Keratinocyte (primary cell): ENCODE results near the gene WWC1. TPM values are rescaled to one million over a fixed set of nuclear protein-coding genes. Genes with fewer than 3 reads are reported as not detected.

Experiments used
- DNase-seq: peaks from one replicate; pipeline ENCODE4 v3.0.0-alpha.2; 2011; ENCODE audit warnings: low read depth, missing footprints, low spot score
- FAIRE-seq: peaks from 2 replicates; lab custom pipeline; 2011; peaks lifted over from hg19 to GRCh38; lab: Jason Lieb, UNC
- H2AFZ ChIP-seq: 2 replicates; pipeline ENCODE4 v1.6.0; 2012; ENCODE audit warnings: low read length, control low read depth, inconsistent platforms; ENCODE audit not compliant: control insufficient read depth
- H3K27ac ChIP-seq: 2 replicates; pipeline ENCODE4 v1.5.1; 2011; ENCODE audit warnings: low read length; ENCODE audit not compliant: control insufficient read depth, insufficient read depth
- H3K27me3 ChIP-seq: 3 replicates; pipeline ENCODE4 v1.6.0; 2011; ENCODE audit warnings: low read length; ENCODE audit not compliant: control insufficient read depth, insufficient read depth; ENCODE audit errors: extremely low read depth
- H3K36me3 ChIP-seq, 2 experiments: 2 replicates in 1 of 2; 3 replicates in 1 of 2; pipeline ENCODE4 v1.5.1; 2011; ENCODE audit warnings: low read length in 2 of 2, mild to moderate bottlenecking in 1 of 2; ENCODE audit not compliant: control insufficient read depth in 2 of 2, insufficient read depth in 2 of 2; ENCODE audit errors: extremely low read depth in 1 of 2
- H3K4me1 ChIP-seq: 3 replicates; pipeline ENCODE4 v1.5.1; 2011; ENCODE audit warnings: low read length; ENCODE audit not compliant: control insufficient read depth, insufficient read depth; ENCODE audit errors: extremely low read depth
- H3K4me2 ChIP-seq: 3 replicates; pipeline ENCODE4 v1.6.0; 2011; ENCODE audit warnings: low read depth, low read length; ENCODE audit not compliant: control insufficient read depth, insufficient read depth; ENCODE audit errors: extremely low read depth
- H3K4me3 ChIP-seq, 3 experiments: fragments of 200-600 bp in 1 of 3; sonication (generic) in 1 of 3; 2 replicates in 2 of 3; 3 replicates in 1 of 3; pipeline ENCODE4 v1.5.1; 2011 to 2016; ENCODE audit warnings: low read length in 3 of 3, mild to moderate bottlenecking in 3 of 3, control low read depth in 2 of 3, inconsistent platforms in 1 of 3, low read depth in 1 of 3, mixed read lengths in 1 of 3, mixed run types in 1 of 3, moderate library complexity in 1 of 3; ENCODE audit not compliant: control insufficient read depth in 2 of 3, insufficient read depth in 2 of 3; ENCODE audit errors: extremely low read depth in 1 of 3
- H3K79me2 ChIP-seq: 2 replicates; pipeline ENCODE4 v1.6.0; 2012; ENCODE audit warnings: low read length; ENCODE audit not compliant: control insufficient read depth, insufficient read depth
- H3K9ac ChIP-seq: 3 replicates; pipeline ENCODE4 v1.6.0; 2011; ENCODE audit warnings: low read length; ENCODE audit not compliant: control insufficient read depth, insufficient read depth; ENCODE audit errors: extremely low read depth
- H3K9me1 ChIP-seq: 3 replicates; pipeline ENCODE4 v1.6.0; 2011; ENCODE audit warnings: low read length; ENCODE audit not compliant: control insufficient read depth, insufficient read depth; ENCODE audit errors: extremely low read depth
- H3K9me3 ChIP-seq: 2 replicates; pipeline ENCODE4 v1.5.1; 2012; ENCODE audit warnings: low read depth, low read length; ENCODE audit not compliant: control insufficient read depth
- H4K20me1 ChIP-seq: 3 replicates; pipeline ENCODE4 v1.6.0; 2011; ENCODE audit warnings: low read length; ENCODE audit not compliant: control insufficient read depth, insufficient read depth; ENCODE audit errors: extremely low read depth
- EZH2 ChIP-seq: IDR thresholded peaks from one replicate; pipeline ENCODE4 v1.6.1; 2012; ENCODE audit warnings: inconsistent platforms, mild to moderate bottlenecking, low read length, moderate library complexity
- dilution Hi-C: fragments of 300-500 bp; cut with MboI; formaldehyde crosslinking; loops from one replicate; pipeline ENCODE4 v1.7.0; 2020; ENCODE audit warnings: low sequenced_read_pairs; ENCODE audit not compliant: extremely low pct_ligation_motif_present
- polyA plus RNA-seq, 5 experiments: library from polyadenylated mRNA; depleted of rRNA in 3 of 5; stranded (reverse) in 3 of 5; stranded (forward) in 1 of 5; unstranded in 1 of 5; fragments of >200 nt; gene quantifications; 1 replicate in 1 of 5; 2 replicates in 3 of 5; 3 replicates in 1 of 5; pipeline versions ENCODE4 v1.2.1 to v1.2.3, GENCODE V29; 2011 to 2012; ENCODE audit warnings: missing spikeins in 2 of 5, low read depth in 1 of 5, low replicate concordance in 1 of 5
- TF ChIP-seq, protein P1 (sequence below), 3 experiments: IDR thresholded peaks in 1 of 3; conservative IDR thresholded peaks in 1 of 3; optimal IDR thresholded peaks in 1 of 3; 2 replicates in 2 of 3; 3 replicates in 1 of 3; pipeline versions ENCODE3 to v1.5.1; 2011; ENCODE audit warnings: low read length in 3 of 3, mild to moderate bottlenecking in 3 of 3, moderate library complexity in 2 of 3, control low read depth in 1 of 3, inconsistent platforms in 1 of 3; ENCODE audit not compliant: insufficient read depth in 2 of 3; ENCODE audit errors: extremely low read depth in 1 of 3

WWC1 gene
- polyA plus RNA-seq, 1 donor (not counting 4 experiments of a cell fraction or from before 2014, with no cell fraction given), result 19.8 TPM

DNA sequence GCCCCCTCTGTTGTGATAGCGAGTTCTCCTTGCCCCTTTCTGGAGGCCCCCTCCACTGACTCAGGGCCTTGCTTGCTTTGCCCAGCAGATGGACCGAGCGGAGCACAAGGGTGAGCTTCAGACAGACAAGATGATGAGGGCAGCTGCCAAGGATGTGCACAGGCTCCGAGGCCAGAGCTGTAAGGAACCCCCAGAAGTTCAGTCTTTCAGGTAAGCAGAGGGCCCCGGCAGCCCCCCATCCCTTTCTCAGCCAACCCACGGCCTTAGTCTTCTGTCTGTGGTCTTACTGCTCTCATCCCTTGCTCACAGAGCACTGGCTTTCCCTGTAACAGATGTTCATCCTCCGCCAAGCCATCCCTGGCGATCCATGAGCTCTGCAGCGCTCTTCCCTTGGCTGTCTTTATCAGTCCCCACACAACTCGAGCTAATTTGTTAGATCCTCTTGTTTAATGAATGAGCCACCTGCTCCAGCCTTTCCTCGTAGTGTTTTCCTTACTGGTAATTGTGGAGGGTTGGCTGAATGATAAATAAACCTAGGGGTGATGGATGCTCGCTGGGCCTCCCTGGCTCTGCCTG, 176.4 kb downstream of the WWC1 start:
- Histone ChIP-seq H3K4me2 (no peak overlapping the region), H3K9me1 (no peaks in the 10 kb centered on the region), H4K20me1 (peaks cover 4% of the 10 kb centered on the region), H2AFZ (no peak overlapping the region), H3K36me3 (peaks cover 26 to 49% of the 10 kb centered on the region in 2 experiments), H3K27ac (no peak overlapping the region), H3K9ac (no peak overlapping the region), H3K4me3 (no peak overlapping the region), H3K27me3 (no peaks in the 10 kb centered on the region), H3K4me1 (peaks cover 12% of the 10 kb centered on the region), H3K9me3 (no peaks in the 10 kb centered on the region), H3K79me2 (no peaks in the 10 kb centered on the region)
- no peak for FAIRE-seq
- dilution Hi-C loops, result no loop called here
- TF ChIP-seq EZH2, result no peak
- TF ChIP-seq, protein P1, sequence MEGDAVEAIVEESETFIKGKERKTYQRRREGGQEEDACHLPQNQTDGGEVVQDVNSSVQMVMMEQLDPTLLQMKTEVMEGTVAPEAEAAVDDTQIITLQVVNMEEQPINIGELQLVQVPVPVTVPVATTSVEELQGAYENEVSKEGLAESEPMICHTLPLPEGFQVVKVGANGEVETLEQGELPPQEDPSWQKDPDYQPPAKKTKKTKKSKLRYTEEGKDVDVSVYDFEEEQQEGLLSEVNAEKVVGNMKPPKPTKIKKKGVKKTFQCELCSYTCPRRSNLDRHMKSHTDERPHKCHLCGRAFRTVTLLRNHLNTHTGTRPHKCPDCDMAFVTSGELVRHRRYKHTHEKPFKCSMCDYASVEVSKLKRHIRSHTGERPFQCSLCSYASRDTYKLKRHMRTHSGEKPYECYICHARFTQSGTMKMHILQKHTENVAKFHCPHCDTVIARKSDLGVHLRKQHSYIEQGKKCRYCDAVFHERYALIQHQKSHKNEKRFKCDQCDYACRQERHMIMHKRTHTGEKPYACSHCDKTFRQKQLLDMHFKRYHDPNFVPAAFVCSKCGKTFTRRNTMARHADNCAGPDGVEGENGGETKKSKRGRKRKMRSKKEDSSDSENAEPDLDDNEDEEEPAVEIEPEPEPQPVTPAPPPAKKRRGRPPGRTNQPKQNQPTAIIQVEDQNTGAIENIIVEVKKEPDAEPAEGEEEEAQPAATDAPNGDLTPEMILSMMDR (optimal IDR thresholded peaks at IDR 0.05 in 1 of 3, IDR thresholded peaks at IDR 0.05 in 1 of 3, conservative IDR thresholded peaks at IDR 0.05 in 1 of 3; ENCODE audit: extremely low read depth in 1 of 3, insufficient read depth in 2 of 3, low read length in 3 of 3), result no peak
- DNase-seq, result no peak

DNA sequence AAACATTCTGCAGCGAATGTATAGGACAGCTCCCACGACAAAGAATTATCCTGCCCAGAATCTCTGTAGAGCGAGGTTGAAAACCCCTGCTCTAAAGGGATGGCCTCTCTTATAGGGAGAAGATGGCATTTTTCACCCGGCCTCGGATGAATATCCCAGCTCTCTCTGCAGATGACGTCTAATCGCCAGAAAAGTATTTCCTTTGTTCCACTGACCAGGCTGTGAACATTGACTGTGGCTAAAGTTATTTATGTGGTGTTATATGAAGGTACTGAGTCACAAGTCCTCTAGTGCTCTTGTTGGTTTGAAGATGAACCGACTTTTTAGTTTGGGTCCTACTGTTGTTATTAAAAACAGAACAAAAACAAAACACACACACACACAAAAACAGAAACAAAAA, 177.4 kb downstream of the WWC1 start:
- Histone ChIP-seq H3K27me3 (no peaks in the 10 kb centered on the region), H3K27ac (no peak overlapping the region), H3K9me3 (no peaks in the 10 kb centered on the region), H2AFZ (no peak overlapping the region), H3K9ac (no peak overlapping the region), H3K4me3 (no peak overlapping the region), H3K36me3 (peaks cover 31 to 47% of the 10 kb centered on the region in 2 experiments), H3K4me2 (no peak overlapping the region), H3K4me1 (peaks cover 12% of the 10 kb centered on the region), H3K9me1 (no peaks in the 10 kb centered on the region), H3K79me2 (no peaks in the 10 kb centered on the region), H4K20me1 (peaks cover 4% of the 10 kb centered on the region)
- FAIRE-seq, result no peak
- no peak for TF ChIP-seq EZH2
- DNase-seq, result no peak
- dilution Hi-C loops, result no loop called here

DNA sequence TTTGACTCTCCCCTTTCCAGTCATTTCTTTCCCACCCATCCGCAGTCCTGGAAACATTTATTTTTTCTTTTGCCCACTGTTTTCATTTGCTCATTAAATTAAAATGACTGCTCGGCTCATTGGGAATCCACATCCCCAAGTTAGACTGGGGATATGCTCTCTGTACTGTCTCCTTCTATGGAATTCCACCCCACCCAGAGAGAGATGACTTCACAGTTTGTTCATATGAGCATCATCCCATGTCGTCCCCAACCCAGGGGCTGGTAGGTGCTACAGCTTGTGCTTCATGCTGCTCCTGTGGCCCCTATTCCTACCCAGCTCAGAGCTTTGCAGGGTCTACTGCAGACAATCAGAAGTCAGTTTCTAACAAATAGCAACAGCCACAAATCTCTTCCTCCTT, 178.4 kb downstream of the WWC1 start:
- TF ChIP-seq, protein P1 (optimal IDR thresholded peaks at IDR 0.05 in 1 of 3, IDR thresholded peaks at IDR 0.05 in 1 of 3, conservative IDR thresholded peaks at IDR 0.05 in 1 of 3; ENCODE audit: extremely low read depth in 1 of 3, insufficient read depth in 2 of 3, low read length in 3 of 3), result no peak
- no peak for TF ChIP-seq EZH2
- Histone ChIP-seq H3K4me1 (peaks cover 12% of the 10 kb centered on the region), H3K9me3 (no peaks in the 10 kb centered on the region), H3K4me3 (no peak overlapping the region), H3K9me1 (no peaks in the 10 kb centered on the region), H3K79me2 (no peaks in the 10 kb centered on the region), H2AFZ (no peak overlapping the region), H3K9ac (no peak overlapping the region), H3K27me3 (no peaks in the 10 kb centered on the region), H3K36me3 (peaks cover 28 to 40% of the 10 kb centered on the region in 2 experiments), H4K20me1 (peaks cover 4% of the 10 kb centered on the region), H3K4me2 (no peak overlapping the region), H3K27ac (no peak overlapping the region)
- dilution Hi-C loops, result no loop called here
- DNase-seq, result no peak
- no peak for FAIRE-seq
